Measurements from ENCODE around the gene AUTS2.

The AUTS2 gene

DNA sequence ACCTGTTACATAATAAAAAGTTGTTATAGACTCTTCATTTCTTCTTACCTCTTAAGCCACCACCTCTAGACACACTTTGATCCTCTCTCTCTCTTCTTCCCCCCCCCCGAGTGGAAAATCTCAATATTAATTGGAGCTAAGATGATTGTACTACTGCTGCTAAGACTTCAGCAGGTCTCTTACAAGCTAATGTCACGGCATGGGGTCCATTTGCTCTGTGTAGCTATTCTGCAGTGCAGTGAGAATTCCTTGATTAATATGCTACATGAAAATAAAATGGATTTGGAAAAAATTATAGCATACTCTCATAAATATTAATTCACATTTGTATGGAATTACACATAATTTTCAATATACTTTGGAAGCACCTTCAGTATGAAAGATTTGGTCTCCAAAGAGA lies 297.2 kb downstream of the AUTS2 start:
- Histone ChIP-seq H3K9me2 (replicated peaks; ENCODE audit: insufficient read depth, low read length) (no peaks in the 10 kb centered on the region), H3K9ac (ENCODE audit: low read length) (no peak overlapping the region), H3K4me3 (ENCODE audit: insufficient read depth, low read length, poor library complexity, severe bottlenecking) (no peak overlapping the region), H3K79me2 (ENCODE audit: insufficient read depth, low read length) (peaks cover 43% of the 10 kb centered on the region), H3F3A (ENCODE audit: insufficient read depth) (peaks cover 7% of the 10 kb centered on the region), H3K27me3 (ENCODE audit: low read length) (no peaks in the 10 kb centered on the region), H4K20me1 (ENCODE audit: low read depth, low read length) (no peaks in the 10 kb centered on the region), H3K4me2 (ENCODE audit: low read depth, low read length, poor library complexity, severe bottlenecking) (no peak overlapping the region), H3K27ac (ENCODE audit: low read depth, low read length) (no peak overlapping the region), H3K9me3 (ENCODE audit: insufficient read depth, low read length) (no peaks in the 10 kb centered on the region), H3K36me3 (ENCODE audit: low read length) (no peaks in the 10 kb centered on the region), H2AFZ (ENCODE audit: low read depth, low read length, severe bottlenecking) (no peak overlapping the region)
- no peak for TF ChIP-seq EZH2phosphoT487 (conservative IDR thresholded peaks at IDR 0.05; ENCODE audit: low read length)
- TF ChIP-seq, protein P1, sequence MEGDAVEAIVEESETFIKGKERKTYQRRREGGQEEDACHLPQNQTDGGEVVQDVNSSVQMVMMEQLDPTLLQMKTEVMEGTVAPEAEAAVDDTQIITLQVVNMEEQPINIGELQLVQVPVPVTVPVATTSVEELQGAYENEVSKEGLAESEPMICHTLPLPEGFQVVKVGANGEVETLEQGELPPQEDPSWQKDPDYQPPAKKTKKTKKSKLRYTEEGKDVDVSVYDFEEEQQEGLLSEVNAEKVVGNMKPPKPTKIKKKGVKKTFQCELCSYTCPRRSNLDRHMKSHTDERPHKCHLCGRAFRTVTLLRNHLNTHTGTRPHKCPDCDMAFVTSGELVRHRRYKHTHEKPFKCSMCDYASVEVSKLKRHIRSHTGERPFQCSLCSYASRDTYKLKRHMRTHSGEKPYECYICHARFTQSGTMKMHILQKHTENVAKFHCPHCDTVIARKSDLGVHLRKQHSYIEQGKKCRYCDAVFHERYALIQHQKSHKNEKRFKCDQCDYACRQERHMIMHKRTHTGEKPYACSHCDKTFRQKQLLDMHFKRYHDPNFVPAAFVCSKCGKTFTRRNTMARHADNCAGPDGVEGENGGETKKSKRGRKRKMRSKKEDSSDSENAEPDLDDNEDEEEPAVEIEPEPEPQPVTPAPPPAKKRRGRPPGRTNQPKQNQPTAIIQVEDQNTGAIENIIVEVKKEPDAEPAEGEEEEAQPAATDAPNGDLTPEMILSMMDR (IDR thresholded peaks at IDR 0.05; ENCODE audit: insufficient read depth, low read length, poor library complexity, severe bottlenecking), result no peak

DNA sequence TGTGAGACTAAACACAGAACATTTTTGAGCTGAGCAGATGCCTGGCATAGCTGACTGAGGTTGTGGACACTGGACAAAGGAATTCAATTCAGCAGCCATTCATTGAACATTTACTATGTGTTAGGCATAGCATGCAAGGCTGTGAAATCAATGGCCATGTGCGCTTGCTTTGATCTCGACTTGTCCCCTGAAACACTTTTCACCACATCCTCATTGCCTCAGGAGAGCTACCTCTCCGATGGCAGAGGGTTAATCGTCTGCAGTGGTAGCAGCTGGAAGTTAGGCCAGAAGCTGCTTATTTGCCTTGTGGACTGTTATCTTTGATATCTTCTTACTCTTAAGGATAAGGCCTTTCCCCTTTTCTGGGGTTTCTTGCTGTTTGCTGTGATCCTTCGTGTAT lies 297.8 kb downstream of the AUTS2 start:
- TF ChIP-seq, protein P1 (IDR thresholded peaks at IDR 0.05; ENCODE audit: insufficient read depth, low read length, poor library complexity, severe bottlenecking), result no peak
- H2AFZ ChIP-seq (ENCODE audit: low read depth, low read length, severe bottlenecking), result no peak overlapping the region
- H3K4me3 ChIP-seq (ENCODE audit: insufficient read depth, low read length, poor library complexity, severe bottlenecking), result no peak overlapping the region
- H3K9ac ChIP-seq (ENCODE audit: low read length), result no peak overlapping the region
- H3F3A ChIP-seq (ENCODE audit: insufficient read depth), result peaks cover 7% of the 10 kb centered on the region
- no peaks in the 10 kb centered on the region for H3K9me2 ChIP-seq (replicated peaks; ENCODE audit: insufficient read depth, low read length)
- H3K27me3 ChIP-seq (ENCODE audit: low read length), result no peaks in the 10 kb centered on the region
- no peak overlapping the region for H3K4me2 ChIP-seq (ENCODE audit: low read depth, low read length, poor library complexity, severe bottlenecking)
- H3K27ac ChIP-seq (ENCODE audit: low read depth, low read length), result no peak overlapping the region
- H3K79me2 ChIP-seq (ENCODE audit: insufficient read depth, low read length), result peaks cover 36% of the 10 kb centered on the region
- no peaks in the 10 kb centered on the region for H3K9me3 ChIP-seq (ENCODE audit: insufficient read depth, low read length)
- no peaks in the 10 kb centered on the region for H3K36me3 ChIP-seq (ENCODE audit: low read length)
- H4K20me1 ChIP-seq (ENCODE audit: low read depth, low read length), result no peaks in the 10 kb centered on the region

DNA sequence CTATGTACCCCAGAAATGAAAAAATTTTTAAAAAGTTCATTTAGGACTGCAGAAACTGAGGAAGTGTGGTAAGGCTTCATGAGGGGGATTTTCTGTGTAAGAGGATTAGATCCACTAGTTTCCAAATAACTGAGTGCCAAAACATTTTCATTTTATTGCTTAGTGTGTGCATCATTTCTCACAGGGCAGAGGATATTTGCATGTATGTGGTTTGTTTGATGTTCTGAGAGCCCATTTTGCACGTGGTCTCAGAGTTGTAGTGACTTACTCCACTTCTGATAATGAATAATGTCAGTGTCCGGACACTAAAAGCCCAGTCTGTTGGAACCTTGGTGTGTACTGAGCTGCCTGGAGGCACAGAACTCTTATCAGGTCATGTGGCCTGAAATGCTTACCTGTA lies 299.9 kb downstream of the AUTS2 start:
- H3K27ac ChIP-seq (ENCODE audit: low read depth, low read length), result no peak overlapping the region
- H3F3A ChIP-seq (ENCODE audit: insufficient read depth), result peaks cover 3% of the 10 kb centered on the region
- H3K9ac ChIP-seq (ENCODE audit: low read length), result no peak overlapping the region
- H3K9me2 ChIP-seq (replicated peaks; ENCODE audit: insufficient read depth, low read length), result no peaks in the 10 kb centered on the region
- peak overlapping the region; percentile 38 for H3K4me2 ChIP-seq (ENCODE audit: low read depth, low read length, poor library complexity, severe bottlenecking)
- no peak overlapping the region for H2AFZ ChIP-seq (ENCODE audit: low read depth, low read length, severe bottlenecking)
- H3K9me3 ChIP-seq (ENCODE audit: insufficient read depth, low read length), result no peaks in the 10 kb centered on the region
- H4K20me1 ChIP-seq (ENCODE audit: low read depth, low read length), result no peaks in the 10 kb centered on the region
- no peak overlapping the region for H3K4me3 ChIP-seq (ENCODE audit: insufficient read depth, low read length, poor library complexity, severe bottlenecking)
- H3K36me3 ChIP-seq (ENCODE audit: low read length), result no peaks in the 10 kb centered on the region
- TF ChIP-seq, protein P1 (IDR thresholded peaks at IDR 0.05; ENCODE audit: insufficient read depth, low read length, poor library complexity, severe bottlenecking), result no peak
- TF ChIP-seq EZH2phosphoT487 (conservative IDR thresholded peaks at IDR 0.05; ENCODE audit: low read length), result no peak
- peaks cover 27% of the 10 kb centered on the region; the same call in 1 of the 2 replicates for H3K79me2 ChIP-seq (ENCODE audit: insufficient read depth, low read length)
- H3K27me3 ChIP-seq (ENCODE audit: low read length), result no peaks in the 10 kb centered on the region

Measured in SU-DHL-6 (cell line).